ENCODE measurements around the gene MAN2A1.
"Not testable (repeated sequence)": the region's sequence is repeated elsewhere in the genome, so short reads cannot be mapped to it uniquely, and the experiment has no call there.

The MAN2A1 gene

GRCh38 chr5:109876941-109877669, 187.4 kb downstream of the MAN2A1 start:
- DNase-seq = no peak

- no peak for DNase-seq
Observed at GRCh38 chr5:109877670-109878045, 187.9 kb downstream of the MAN2A1 start.

DNA sequence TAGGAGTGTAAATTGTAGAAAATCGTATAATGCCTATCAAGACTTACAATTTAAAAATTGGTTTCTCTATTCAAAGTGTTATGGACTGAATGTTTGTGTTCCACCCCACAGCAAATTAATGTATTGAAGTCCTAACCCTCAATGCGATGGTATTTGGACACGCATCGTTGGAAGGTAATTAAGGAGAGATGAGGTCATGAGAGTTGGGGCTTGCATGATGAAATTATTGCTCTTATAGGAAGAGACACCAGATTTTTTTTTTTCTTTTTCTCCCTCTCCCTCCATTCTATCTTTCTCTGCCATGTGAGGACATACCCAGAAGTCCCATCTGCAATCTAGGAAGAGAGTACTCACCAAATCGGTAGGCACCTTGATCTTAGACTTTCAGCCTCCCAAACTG, 189.2 kb downstream of the MAN2A1 start:
- DNase-seq = no peak

GRCh38 chr5:109880907-109881685, 191.4 kb downstream of the MAN2A1 start:
- no peak for DNase-seq

DNA sequence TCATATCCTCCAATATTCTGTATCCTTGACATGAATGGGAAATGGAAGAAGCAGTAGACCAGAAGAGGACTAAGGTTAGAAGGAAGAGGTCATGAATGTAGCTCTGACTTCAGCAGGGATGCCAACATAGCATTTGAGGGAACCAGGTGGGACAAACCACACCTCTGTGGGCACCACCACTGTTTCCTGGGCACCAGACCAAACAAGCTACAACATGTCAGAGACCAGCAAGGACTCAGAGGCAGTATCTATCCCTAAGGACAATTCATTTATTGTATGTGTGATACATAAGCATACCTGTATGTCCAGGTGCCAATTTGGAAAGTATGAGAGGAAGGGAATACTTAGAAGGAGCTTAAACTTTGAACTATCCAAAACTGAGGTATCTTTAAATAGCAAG, 192.8 kb downstream of the MAN2A1 start:
- DNase-seq = no peak

DNA sequence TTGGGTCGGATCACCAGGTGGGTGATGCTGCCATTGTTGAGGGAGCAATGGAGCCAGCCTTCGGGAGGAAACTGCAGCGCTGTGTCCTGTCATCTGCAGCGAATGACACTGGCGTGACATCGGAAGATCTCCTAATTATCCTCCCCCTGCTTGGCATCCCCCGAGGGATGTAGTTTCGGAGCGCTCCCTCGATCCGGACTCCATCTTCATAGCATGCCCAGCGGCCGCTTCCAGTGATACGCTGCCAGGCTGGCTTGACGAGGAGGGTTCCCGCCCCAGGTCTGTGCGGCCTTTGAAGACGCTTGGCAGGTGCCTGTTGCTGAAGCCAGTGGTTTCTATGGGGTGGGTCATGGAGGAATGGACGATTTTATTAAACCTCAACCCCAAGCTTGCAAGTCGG, 194.9 kb downstream of the MAN2A1 start:
- DNase-seq = no peak

GRCh38 chr5:109885205-109885604, 195.5 kb downstream of the MAN2A1 start:
- no peak for DNase-seq

DNA sequence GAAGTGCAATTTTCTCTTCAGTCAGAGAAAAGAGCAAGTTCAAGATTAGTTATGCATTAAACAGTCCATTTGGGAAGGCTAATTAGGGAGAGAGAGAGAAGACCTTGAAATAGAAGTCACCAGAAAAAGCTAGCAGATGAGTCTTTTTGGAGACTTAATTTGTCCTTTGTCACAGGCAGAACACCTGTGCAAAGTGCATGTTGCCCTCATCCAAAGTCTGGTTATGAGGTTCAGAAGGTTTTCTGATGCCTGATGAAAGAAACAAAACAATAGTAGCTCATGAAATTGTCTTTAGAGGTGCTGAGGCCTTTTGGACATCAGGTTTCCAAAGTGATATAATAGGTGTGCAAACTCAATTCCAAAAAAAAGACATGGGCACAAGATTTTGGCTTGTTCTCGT, 199.3 kb downstream of the MAN2A1 start:
- no peak for DNase-seq

- DNase-seq = not testable (repeated sequence)
Observed at GRCh38 chr5:109893271-109893670, 203.5 kb downstream of the MAN2A1 start.

- no peak for DNase-seq
Observed at GRCh38 chr5:109898269-109899162, 208.8 kb downstream of the MAN2A1 start.

DNA sequence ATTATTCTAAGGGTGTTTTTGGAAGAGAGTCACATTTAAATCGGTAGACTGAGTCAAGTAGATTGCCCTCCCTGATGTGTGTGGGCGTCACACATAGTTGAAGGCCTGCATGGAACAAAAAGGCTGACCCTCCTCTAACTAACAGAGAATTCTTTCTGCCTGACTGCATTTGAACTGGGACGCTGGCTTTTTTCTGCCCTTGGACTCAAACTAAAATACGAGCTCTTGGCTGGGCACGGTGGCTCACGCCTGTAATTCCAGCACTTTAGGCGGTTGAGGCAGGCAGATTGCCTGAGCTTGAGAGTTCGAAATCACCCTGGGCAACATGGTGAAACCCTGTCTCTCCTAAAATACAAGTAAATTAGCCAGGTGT, 209.4 kb downstream of the MAN2A1 start:
- DNase-seq = no peak

GRCh38 chr5:109900461-109900860, 210.7 kb downstream of the MAN2A1 start:
- DNase-seq = no peak

- DNase-seq = no peak
Observed at GRCh38 chr5:109900911-109901627, 211.3 kb downstream of the MAN2A1 start.

GRCh38 chr5:109901628-109901981, 211.9 kb downstream of the MAN2A1 start:
- no peak for DNase-seq

- DNase-seq = no peak
Observed at GRCh38 chr5:109903061-109903460, 213.3 kb downstream of the MAN2A1 start.

DNA sequence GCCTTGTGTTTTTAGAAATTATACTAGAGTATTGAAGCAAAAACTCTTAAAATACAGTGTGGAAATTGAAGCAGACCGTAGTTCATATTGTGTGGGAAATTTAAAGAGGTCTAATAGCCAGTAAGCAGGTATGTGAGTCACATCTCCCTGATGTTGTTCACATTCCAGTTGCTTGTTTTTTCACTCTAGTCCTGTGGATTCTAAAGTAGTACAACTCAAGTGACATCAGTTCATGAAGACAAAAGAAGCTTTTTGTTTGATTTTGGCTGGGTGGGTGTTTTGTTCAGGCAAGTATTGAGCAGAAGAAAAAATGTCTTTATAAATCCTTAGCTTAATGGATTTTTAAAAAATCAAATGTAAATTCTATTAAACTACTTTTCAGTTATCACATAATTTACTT, 216.2 kb downstream of the MAN2A1 start:
- no peak for DNase-seq

DNA sequence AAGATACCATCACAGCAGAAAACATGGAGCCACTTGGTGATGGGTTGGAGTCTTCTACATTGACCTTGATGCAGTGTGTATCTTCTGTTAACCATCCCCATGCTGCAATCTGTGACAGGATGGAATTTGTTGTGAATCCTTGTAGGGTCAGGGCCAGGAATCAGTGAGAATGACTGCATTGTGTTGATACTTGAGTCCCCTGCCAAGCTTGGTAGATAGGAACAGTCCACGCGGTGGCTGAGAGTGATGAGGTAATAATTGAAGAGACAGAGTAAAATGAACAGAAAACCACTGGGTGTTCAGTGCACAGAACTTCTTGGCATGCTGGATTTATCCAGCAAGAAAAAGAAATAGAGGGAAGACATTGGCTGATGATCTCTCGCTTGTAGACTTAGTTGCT, 217.5 kb downstream of the MAN2A1 start:
- no peak for DNase-seq

DNA sequence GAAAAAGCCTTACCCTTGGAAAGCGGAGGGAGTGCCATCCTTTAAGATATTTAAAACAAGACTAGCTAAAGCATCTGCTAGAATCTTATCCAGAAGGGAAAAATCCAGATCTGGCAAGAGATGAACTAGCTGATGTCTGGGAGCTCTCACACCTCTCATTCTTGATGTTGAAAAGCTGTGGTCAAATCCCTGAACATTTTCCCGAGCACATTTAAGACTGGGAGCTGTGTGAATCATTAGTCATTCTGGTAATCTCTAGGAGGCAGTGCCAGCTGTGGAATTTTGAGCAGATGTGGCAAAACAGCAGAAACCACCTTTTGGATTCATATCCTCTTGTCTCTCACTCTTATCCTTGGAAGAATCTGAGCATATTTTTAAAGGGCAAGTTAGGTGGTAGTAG, 218.0 kb downstream of the MAN2A1 start:
- no peak for DNase-seq

GRCh38 chr5:109908366-109908765, 218.6 kb downstream of the MAN2A1 start:
- DNase-seq = no peak

DNA sequence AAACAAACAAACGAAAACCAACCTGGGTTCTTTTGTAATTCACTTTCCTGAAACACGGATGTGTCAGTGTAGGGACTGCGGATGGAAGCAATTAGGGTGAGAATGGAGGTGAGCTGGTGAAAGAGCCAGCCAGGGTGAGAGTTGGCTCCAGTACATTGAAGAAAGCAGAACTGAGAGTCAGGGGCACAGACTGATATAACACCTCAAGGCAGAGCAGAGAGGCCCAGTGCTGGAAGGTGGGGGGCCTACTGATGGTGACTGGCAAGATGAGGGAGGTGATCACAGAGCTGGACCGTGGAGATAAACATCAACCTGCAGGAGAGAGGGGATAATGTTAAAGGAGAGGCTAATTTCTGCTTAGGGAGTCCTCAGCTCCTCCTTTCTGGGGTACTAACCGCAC, 221.1 kb downstream of the MAN2A1 start:
- no peak for DNase-seq

- no peak for DNase-seq
Observed at GRCh38 chr5:109911731-109912130, 222.0 kb downstream of the MAN2A1 start.

DNA sequence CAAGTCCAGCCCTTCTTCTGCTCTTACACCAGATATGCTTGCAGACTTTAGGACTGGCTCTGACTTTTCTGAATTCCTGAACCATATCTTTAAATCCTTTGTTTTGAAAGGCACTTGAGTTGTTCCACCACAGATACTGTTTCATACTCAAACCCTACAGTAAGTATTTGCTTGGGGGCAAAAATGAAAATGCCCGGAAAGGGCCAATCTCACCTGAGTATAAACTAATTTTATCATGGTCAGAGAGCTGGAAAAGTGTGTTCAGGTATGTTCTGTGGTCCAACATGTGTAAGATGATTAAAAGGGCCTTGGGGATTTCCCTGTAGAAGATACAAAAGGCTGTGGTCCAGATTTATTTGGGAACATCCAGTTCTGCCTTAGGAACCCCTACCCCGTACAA, 225.2 kb downstream of the MAN2A1 start:
- no peak for DNase-seq
